ENCODE measurements around the gene LRFN4.

The LRFN4 gene

DNA sequence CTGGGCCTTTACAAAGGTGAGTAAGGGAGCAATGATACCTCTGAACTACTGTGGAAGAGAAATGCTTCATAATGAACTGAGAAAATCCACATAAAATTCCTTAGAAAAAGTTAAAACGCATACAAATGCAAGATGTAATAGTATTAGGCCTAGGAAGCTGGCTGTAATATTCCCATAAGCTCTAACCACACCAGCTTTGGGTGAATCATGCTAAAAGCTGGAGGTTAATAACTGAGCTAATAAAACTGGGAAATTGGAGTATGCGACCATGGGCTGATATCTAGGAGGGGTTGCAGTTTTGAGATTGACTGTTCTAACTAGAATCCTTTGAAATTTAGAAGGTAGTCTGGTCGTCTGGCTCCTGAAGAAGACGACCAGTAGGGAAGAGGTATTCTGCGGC is 42.2 kb upstream of the LRFN4 start:
- Histone ChIP-seq H3F3A (ENCODE audit: insufficient read depth) (0 out of 2 replicates have a peak, but pooled peaks cover 5% of the 10 kb centered on the region), H4K20me1 (ENCODE audit: low read depth, low read length) (no peaks in the 10 kb centered on the region), H3K9ac (ENCODE audit: low read length) (no peak overlapping the region), H3K4me2 (ENCODE audit: low read depth, low read length, poor library complexity, severe bottlenecking) (no peak overlapping the region), H3K36me3 (ENCODE audit: low read length) (no peaks in the 10 kb centered on the region), H3K4me3 (ENCODE audit: insufficient read depth, low read length, poor library complexity, severe bottlenecking) (no peak overlapping the region), H3K27ac (ENCODE audit: low read depth, low read length) (no peak overlapping the region), H2AFZ (ENCODE audit: low read depth, low read length, severe bottlenecking) (no peak overlapping the region), H3K9me3 (ENCODE audit: insufficient read depth, low read length) (no peaks in the 10 kb centered on the region), H3K79me2 (ENCODE audit: insufficient read depth, low read length) (no peaks in the 10 kb centered on the region), H3K9me2 (replicated peaks; ENCODE audit: insufficient read depth, low read length) (no peaks in the 10 kb centered on the region), H3K27me3 (ENCODE audit: low read length) (no peaks in the 10 kb centered on the region)
- TF ChIP-seq EZH2phosphoT487 (conservative IDR thresholded peaks at IDR 0.05; ENCODE audit: low read length) = no peak
- no peak for TF ChIP-seq CTCF (IDR thresholded peaks at IDR 0.05; ENCODE audit: insufficient read depth, low read length, poor library complexity, severe bottlenecking)

- TF ChIP-seq CTCF (IDR thresholded peaks at IDR 0.05; ENCODE audit: insufficient read depth, low read length, poor library complexity, severe bottlenecking) (no peak), EZH2phosphoT487 (conservative IDR thresholded peaks at IDR 0.05; ENCODE audit: low read length) (no peak)
- no peak overlapping the region for H3K4me2 ChIP-seq (ENCODE audit: low read depth, low read length, poor library complexity, severe bottlenecking)
- no peaks in the 10 kb centered on the region for H3K27me3 ChIP-seq (ENCODE audit: low read length)
- H3K27ac ChIP-seq (ENCODE audit: low read depth, low read length) = no peak overlapping the region
- no peaks in the 10 kb centered on the region for H3F3A ChIP-seq (ENCODE audit: insufficient read depth)
- no peaks in the 10 kb centered on the region for H3K9me2 ChIP-seq (replicated peaks; ENCODE audit: insufficient read depth, low read length)
- H3K4me3 ChIP-seq (ENCODE audit: insufficient read depth, low read length, poor library complexity, severe bottlenecking) = no peak overlapping the region
- no peaks in the 10 kb centered on the region for H4K20me1 ChIP-seq (ENCODE audit: low read depth, low read length)
- H3K9me3 ChIP-seq (ENCODE audit: insufficient read depth, low read length) = no peaks in the 10 kb centered on the region
- H3K36me3 ChIP-seq (ENCODE audit: low read length) = no peaks in the 10 kb centered on the region
- H2AFZ ChIP-seq (ENCODE audit: low read depth, low read length, severe bottlenecking) = no peak overlapping the region
- H3K9ac ChIP-seq (ENCODE audit: low read length) = no peak overlapping the region
- H3K79me2 ChIP-seq (ENCODE audit: insufficient read depth, low read length) = no peaks in the 10 kb centered on the region
Measured at GRCh38 chr11:66815646-66816045, 41.2 kb upstream of the LRFN4 start.

- H3K4me2 ChIP-seq (ENCODE audit: low read depth, low read length, poor library complexity, severe bottlenecking) = no peak overlapping the region
- H4K20me1 ChIP-seq (ENCODE audit: low read depth, low read length) = no peaks in the 10 kb centered on the region
- H3K9ac ChIP-seq (ENCODE audit: low read length) = no peak overlapping the region
Measured at GRCh38 chr11:66818231-66818955, 38.5 kb upstream of the LRFN4 start.

More at GRCh38 chr11:66818231-66818955, 38.5 kb upstream of the LRFN4 start:
- H3K36me3 ChIP-seq (ENCODE audit: low read length) = no peaks in the 10 kb centered on the region
- H3F3A ChIP-seq (ENCODE audit: insufficient read depth) = no peaks in the 10 kb centered on the region
- H2AFZ ChIP-seq (ENCODE audit: low read depth, low read length, severe bottlenecking) = no peak overlapping the region
- no peak overlapping the region for H3K4me3 ChIP-seq (ENCODE audit: insufficient read depth, low read length, poor library complexity, severe bottlenecking)
- TF ChIP-seq EZH2phosphoT487 (conservative IDR thresholded peaks at IDR 0.05; ENCODE audit: low read length) (no peak), CTCF (IDR thresholded peaks at IDR 0.05; ENCODE audit: insufficient read depth, low read length, poor library complexity, severe bottlenecking) (no peak)
- H3K79me2 ChIP-seq (ENCODE audit: insufficient read depth, low read length) = no peaks in the 10 kb centered on the region
- no peaks in the 10 kb centered on the region for H3K27me3 ChIP-seq (ENCODE audit: low read length)
- H3K9me3 ChIP-seq (ENCODE audit: insufficient read depth, low read length) = no peaks in the 10 kb centered on the region
- H3K9me2 ChIP-seq (replicated peaks; ENCODE audit: insufficient read depth, low read length) = no peaks in the 10 kb centered on the region
- H3K27ac ChIP-seq (ENCODE audit: low read depth, low read length) = no peak overlapping the region
